Measurements from ENCODE around the gene OR56A4.

OR56A4 gene, protein sequence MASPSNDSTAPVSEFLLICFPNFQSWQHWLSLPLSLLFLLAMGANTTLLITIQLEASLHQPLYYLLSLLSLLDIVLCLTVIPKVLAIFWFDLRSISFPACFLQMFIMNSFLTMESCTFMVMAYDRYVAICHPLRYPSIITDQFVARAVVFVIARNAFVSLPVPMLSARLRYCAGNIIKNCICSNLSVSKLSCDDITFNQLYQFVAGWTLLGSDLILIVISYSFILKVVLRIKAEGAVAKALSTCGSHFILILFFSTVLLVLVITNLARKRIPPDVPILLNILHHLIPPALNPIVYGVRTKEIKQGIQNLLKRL

DNA sequence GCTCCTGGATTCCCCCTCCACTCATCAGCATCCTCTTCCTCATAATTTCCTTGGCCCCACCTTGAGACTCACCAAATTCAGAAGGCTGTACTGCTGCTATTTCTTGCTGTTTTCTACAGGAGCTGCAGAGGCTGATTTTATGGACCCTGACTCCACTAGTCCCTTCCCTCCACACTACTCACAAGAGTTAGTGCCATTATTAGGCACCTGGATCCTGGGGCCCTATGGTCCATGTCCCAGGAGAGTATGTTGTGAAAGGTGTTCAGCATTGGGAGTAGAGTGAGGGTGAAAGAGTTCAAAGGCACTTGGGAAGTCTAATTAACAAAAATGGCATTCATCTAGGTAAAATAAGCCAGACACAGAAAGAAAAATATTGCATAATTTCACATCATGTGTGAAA, at the start of gene OR56A4:
OR56A4 (minus strand) TSS at position 101 of the 400 bp plus-strand sequence. CDS start 3,954 bp downstream, outside the sequence.
- DNase-seq, result no peak

DNA sequence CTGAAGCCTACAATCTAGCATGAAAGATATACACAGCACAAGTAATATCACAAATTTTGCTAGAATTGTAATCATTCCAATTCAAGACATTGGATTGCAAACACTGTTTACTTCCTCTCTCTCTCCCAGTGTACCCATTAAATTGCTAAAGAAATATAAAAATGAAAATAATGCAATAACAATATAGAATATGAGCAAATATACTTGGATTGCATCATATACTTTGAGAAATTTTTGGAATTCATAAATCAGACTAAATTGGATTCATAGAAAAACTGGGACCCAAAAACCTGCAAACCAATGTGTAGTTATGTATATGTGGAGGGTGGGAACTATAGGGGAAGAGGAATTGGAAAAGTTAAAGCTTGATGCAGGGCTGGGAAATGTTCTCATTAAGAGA, 48.8 kb upstream of the OR56A4 start:
- no peak for DNase-seq

- no peak for DNase-seq
These were observed 45.6 kb upstream of the OR56A4 start for GRCh38 chr11:6052374-6052773.

DNA sequence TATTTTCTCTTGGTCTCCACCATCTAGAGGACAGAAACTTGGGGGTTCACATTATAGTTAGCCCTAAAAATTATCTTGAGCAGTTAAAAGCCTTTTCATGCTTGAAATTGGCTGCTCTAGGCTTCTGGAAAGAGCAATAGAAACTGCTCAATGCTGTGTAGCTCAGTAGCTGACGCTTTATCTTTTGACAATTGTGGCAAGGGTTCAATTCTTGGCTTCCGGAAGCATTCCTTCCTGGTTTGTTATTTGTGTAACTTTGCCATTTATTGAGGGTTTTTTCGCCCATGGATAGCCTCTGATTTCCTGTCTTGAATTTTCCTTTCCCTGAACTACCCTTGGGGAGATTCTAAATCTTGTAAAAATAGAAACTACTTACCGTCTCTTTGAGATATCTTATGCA, 34.1 kb upstream of the OR56A4 start:
- DNase-seq, result no peak

DNA sequence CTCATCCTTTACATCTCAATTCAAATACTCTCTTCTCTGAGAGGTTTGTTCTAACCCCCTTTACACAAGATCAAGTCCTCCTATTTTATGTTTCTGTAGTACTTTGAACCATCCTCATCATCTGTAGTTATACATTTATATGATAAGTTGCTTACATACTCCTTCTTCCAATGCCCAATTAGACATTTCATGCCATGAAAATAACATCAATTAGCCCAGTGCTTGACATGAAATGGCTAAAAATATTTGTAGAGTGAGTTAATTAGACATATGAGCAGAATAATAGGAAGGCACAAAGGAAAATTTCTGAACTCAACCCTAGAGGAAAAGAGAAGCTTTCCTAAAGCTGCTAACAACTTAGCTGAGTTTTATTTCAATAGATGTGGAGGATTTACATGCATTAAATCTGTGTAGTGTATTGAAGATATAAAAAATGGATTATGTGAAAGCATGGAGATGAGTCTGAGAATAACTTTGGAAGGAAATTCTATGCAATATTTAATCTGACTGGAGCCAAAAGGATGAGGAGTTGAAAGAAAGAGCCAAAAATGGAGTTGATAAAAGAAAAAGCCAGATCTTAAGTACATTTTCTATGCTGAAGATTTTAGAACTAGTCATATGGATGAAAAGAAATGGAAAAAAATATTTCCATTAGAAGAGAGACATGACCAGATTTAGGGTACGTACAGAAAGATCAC, 24.1 kb upstream of the OR56A4 start, which contains the start of gene OR56A1:
OR56A1 (minus strand) TSS at position 51 of the 698 bp plus-strand sequence. CDS start 3,066 bp downstream, outside the sequence.
- DNase-seq, result no peak

- no peak for DNase-seq
These were observed 20.8 kb upstream of the OR56A4 start for GRCh38 chr11:6027501-6027900.

DNA sequence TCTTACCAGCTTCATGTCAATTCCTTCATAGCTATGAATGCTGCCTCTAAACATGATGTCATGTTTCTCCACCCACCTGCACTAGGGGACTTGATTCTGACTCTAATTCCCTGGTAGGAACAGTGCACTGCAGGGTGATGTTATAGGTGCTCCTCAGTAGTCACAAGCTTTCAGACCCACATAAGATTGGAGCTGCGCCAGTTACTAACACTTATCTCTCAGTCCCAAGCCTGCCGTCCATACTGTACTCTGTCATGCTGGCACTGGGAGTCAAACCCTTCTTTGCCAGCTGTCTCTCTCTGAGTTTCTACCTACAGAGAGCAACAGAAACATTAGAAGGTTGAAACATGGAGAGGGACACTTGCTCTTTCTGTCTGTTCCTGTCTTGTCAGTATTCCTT, 18.3 kb upstream of the OR56A4 start:
- no peak for DNase-seq

GRCh38 chr11:6022956-6023355, 16.2 kb upstream of the OR56A4 start:
- peak in 1 of 2 donors; percentile 9 for DNase-seq

DNA sequence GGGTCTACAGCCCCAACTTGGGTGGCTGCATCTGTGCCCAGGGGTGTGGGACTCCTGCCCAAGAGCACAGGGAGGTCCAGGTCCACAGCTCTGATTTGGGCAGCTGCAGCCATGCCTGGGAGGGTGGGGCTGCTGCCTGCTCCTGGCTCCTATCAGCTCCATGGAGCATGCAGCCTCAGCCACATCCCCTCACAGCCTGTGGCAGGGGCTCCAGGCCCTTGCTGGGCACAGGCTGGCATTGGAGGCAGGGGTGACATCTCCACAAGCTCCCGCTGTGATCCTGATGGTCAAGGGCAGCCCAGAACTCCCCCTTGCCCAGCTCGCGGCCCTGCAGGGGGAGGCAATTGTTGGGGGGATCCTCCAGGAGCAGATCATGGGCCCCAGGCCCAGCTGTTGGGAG, 6.3 kb upstream of the OR56A4 start:
- DNase-seq, result no peak

DNA sequence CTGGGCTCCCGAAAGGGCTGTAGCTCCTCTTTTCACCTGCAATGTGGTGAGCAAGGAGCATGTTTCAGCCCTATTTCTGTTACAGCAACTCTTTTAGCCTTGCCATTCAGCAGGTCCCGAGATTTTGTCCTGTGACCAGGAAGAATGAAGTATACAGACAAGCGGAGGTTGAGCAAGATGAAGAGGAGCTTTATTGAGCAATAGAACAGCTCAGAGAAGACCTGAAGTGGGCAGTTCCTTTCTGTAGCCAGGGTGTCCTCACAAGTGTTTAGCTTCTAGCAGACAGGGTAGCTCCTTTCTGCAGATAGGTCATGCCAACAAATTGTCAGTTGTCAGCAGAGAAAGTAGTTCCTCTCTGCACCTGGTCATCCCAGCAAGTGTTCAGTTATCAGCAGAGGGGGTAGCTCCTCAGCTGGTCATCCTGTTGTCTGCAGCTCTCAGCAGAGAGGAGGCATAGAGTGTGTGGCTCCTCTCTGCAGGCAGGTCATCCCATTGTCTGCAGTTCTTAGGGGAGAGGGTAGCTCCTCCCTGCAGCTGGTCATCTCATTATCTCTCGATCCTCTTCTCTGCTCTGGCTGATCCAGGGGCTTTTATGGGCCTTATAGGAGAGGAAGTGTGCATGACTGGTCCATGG, 5.4 kb upstream of the OR56A4 start:
- DNase-seq, result no peak

DNA sequence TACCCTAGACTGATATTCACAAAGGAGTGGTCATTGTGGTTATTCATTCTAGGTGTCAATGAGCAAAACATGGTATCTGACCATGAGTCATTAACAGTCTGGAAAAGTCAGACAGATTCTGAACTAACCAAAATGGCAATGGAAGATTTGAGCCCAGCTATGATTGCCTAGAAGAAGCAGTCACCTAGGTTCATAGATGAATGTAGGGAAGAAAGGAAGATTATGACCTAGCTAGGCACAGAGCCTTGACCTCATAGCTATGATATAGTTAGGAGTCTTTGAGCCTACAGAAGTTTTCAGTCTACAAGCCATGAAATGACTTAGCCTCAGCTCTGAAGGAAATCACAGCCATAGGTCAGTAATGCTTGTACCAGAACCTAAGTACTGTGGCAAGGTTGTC, 351 bp downstream of the OR56A4 start:
- no peak for DNase-seq

DNA sequence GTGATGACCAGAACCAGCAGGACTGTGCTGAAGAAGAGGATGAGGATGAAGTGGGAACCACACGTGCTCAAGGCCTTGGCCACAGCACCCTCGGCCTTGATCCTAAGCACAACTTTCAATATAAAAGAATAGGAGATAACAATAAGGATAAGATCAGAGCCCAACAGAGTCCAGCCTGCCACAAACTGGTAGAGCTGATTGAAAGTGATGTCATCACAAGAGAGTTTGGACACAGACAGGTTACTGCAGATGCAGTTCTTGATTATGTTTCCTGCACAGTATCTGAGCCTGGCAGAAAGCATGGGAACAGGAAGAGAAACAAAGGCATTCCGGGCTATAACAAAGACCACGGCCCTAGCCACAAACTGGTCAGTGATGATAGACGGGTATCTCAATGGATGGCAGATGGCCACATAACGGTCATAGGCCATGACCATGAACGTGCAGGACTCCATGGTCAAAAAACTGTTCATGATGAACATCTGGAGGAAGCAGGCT, 4.5 kb downstream of the OR56A4 start:
- DNase-seq, result no peak

GRCh38 chr11:5994791-5995190, 12.0 kb downstream of the OR56A4 start:
- DNase-seq, result no peak

DNA sequence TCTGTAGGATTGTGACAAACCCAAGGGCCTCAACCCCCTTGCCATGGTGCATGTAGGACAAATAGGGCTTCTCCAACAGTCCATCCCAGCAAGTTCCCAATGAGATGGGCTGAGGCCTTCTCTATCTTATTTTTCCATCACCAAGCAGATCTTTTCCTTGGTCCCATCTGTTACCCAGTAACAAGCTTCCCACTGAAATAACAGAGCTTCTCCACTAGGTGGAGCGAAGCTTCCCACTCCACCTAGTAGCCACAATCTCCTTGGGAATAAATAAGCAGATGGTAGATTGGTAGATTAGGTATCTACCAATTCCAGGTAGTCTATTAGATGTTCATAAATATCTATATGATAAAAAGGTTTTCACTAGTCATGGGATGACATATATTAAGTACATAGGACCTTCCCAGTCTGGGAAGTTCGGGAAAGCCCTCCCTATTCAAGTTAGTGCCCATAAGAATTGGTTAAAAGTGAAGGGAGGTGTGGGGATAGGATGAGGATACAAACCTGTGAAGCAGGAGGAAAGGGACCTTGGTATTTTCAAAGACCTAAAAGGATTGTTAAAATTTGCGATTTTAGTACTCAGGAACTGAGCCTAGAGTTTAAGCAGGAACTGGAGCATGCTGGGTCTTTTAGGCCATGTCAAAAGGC, 14.0 kb downstream of the OR56A4 start:
- no peak for DNase-seq

DNA sequence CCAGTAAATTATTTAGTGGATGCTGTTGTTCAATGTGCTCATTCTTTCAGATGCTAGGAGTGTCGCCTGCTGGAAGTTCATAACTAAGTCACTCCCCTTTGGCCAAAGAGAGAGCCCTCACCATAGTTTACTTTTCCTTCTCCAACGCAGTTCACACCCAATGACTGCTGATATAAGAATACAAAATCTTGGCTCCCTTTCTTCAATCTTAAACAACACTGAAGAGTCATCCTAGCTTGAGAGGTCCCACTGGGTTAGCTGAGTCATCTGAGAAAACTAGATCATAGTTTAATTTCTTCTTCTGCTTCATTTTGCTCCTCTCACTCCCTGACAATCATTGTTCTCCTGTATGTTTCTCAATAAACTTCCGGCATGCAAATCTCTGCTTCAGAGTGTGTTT, 14.6 kb downstream of the OR56A4 start:
- no peak for DNase-seq

GRCh38 chr11:5989203-5989602, 17.5 kb downstream of the OR56A4 start:
- no peak for DNase-seq

- DNase-seq, result no peak
These were observed 19.9 kb downstream of the OR56A4 start, which contains the start of gene OR52L1 for GRCh38 chr11:5986885-5987284. TSS of gene OR52L1 (minus strand) at chr11:5986985. CDS start at chr11:5986930, 55 bp downstream.

- DNase-seq, result no peak
These were observed 23.3 kb downstream of the OR56A4 start for GRCh38 chr11:5983443-5983842.

DNA sequence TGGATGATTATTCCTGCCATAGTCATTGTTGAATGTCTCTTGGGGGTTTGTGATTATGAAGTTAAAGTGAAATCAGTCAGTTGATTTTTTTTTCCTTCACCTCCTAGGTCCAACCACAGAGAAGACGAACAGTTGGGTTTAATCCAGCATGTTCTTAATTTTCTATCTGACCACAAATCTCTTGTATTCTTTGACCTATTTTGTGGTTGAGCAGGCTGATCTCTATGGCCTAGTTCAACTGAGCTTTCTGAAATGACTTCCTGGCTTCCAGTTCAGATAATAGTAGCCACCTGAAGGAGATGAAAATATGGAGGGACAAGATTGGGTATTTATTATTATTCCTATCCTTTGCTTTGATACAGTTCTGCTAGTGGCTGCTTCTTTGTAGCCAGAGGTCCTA, 33.2 kb downstream of the OR56A4 start:
- DNase-seq, result no peak

GRCh38 chr11:5968394-5968793, 38.4 kb downstream of the OR56A4 start, which contains the start of gene OR56A5:
TSS of gene OR56A5 (minus strand) at chr11:5968494. CDS start at chr11:5968494, 0 bp downstream.
- DNase-seq, result no peak

DNA sequence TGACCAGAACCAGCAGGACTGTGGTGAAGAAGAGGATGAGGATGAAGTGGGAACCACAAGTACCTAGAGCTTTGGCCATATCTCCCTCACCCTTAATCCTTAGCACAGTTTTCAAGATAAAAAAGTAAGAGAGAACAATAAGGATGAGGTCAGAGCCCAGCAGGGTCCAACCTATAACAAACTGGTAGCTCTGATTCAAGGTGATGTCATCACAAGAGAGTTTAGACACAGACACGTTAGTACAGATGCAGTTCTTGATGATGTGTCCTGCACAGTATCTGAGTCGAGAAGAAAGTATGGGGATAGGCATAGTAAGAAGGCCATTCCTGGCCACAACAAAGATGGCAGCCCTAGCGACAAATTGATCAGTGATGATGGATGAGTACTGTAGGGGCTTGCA, 39.0 kb downstream of the OR56A4 start:
- DNase-seq, result no peak

GRCh38 chr11:5966958-5967357, 39.8 kb downstream of the OR56A4 start:
- no peak for DNase-seq

Data from bone marrow (tissue), 2 donors.